Measurements from ENCODE around the gene HTR5A.

The HTR5A gene

GRCh38 chr7:155073922-155074321 lies 3.8 kb downstream of the HTR5A start:
- Histone ChIP-seq H3K27me3 (ENCODE audit: low read depth, low read length) (peaks cover 7% of the 10 kb centered on the region; the same call in 1 of the 2 replicates), H4K20me1 (ENCODE audit: insufficient read depth, low read length) (no peaks in the 10 kb centered on the region), H3K36me3 (replicated peaks; ENCODE audit: low read depth, low read length) (no peaks in the 10 kb centered on the region), H3K27ac (ENCODE audit: low read length) (no peak overlapping the region), H3K9me3 (ENCODE audit: insufficient read depth, low read length) (no peaks in the 10 kb centered on the region), H3K4me1 (ENCODE audit: low read length) (no peaks in the 10 kb centered on the region), H3K4me3 (ENCODE audit: low read length) (no peak overlapping the region), H3K79me2 (ENCODE audit: low read length) (no peaks in the 10 kb centered on the region), H3K9ac (ENCODE audit: low read length) (no peak overlapping the region), H2AFZ (ENCODE audit: low read depth, low read length) (no peak overlapping the region), H3K4me2 (ENCODE audit: low read length) (no peak overlapping the region)
- TF ChIP-seq CTCF (IDR thresholded peaks at IDR 0.05; ENCODE audit: low read depth, low read length) (no peak), EZH2phosphoT487 (IDR thresholded peaks at IDR 0.05; ENCODE audit: low read depth) (no peak)

GRCh38 chr7:155084021-155084420 lies 13.9 kb downstream of the HTR5A start:
- TF ChIP-seq CTCF (IDR thresholded peaks at IDR 0.05; ENCODE audit: low read depth, low read length) (no peak), EZH2phosphoT487 (IDR thresholded peaks at IDR 0.05; ENCODE audit: low read depth) (no peak)
- Histone ChIP-seq H3K27ac (ENCODE audit: low read length) (no peak overlapping the region), H3K9ac (ENCODE audit: low read length) (no peak overlapping the region), H3K36me3 (replicated peaks; ENCODE audit: low read depth, low read length) (no peaks in the 10 kb centered on the region), H3K4me3 (ENCODE audit: low read length) (no peak overlapping the region), H3K27me3 (ENCODE audit: low read depth, low read length) (peaks cover 22% of the 10 kb centered on the region; the same call in 1 of the 2 replicates), H3K4me2 (ENCODE audit: low read length) (no peak overlapping the region), H3K9me3 (ENCODE audit: insufficient read depth, low read length) (no peaks in the 10 kb centered on the region), H3K79me2 (ENCODE audit: low read length) (no peaks in the 10 kb centered on the region), H3K4me1 (ENCODE audit: low read length) (no peaks in the 10 kb centered on the region), H2AFZ (ENCODE audit: low read depth, low read length) (no peak overlapping the region), H4K20me1 (ENCODE audit: insufficient read depth, low read length) (no peaks in the 10 kb centered on the region)

- no peak overlapping the region for H3K27ac ChIP-seq (ENCODE audit: low read length)
- H3K4me3 ChIP-seq (ENCODE audit: low read length) = no peak overlapping the region
- H3K27me3 ChIP-seq (ENCODE audit: low read depth, low read length) = peaks cover 22% of the 10 kb centered on the region; the same call in 1 of the 2 replicates
- H4K20me1 ChIP-seq (ENCODE audit: insufficient read depth, low read length) = no peaks in the 10 kb centered on the region
- no peak overlapping the region for H3K9ac ChIP-seq (ENCODE audit: low read length)
- no peak overlapping the region for H2AFZ ChIP-seq (ENCODE audit: low read depth, low read length)
- no peak overlapping the region for H3K4me2 ChIP-seq (ENCODE audit: low read length)
- TF ChIP-seq EZH2phosphoT487 (IDR thresholded peaks at IDR 0.05; ENCODE audit: low read depth) (no peak), CTCF (IDR thresholded peaks at IDR 0.05; ENCODE audit: low read depth, low read length) (no peak)
- no peaks in the 10 kb centered on the region for H3K4me1 ChIP-seq (ENCODE audit: low read length)
- no peaks in the 10 kb centered on the region for H3K79me2 ChIP-seq (ENCODE audit: low read length)
- H3K9me3 ChIP-seq (ENCODE audit: insufficient read depth, low read length) = no peaks in the 10 kb centered on the region
- H3K36me3 ChIP-seq (replicated peaks; ENCODE audit: low read depth, low read length) = no peaks in the 10 kb centered on the region
Observed at GRCh38 chr7:155084969-155085368, 14.8 kb downstream of the HTR5A start.

GRCh38 chr7:155090684-155091083 lies 20.6 kb downstream of the HTR5A start:
- Histone ChIP-seq H2AFZ (ENCODE audit: low read depth, low read length) (no peak overlapping the region), H3K9ac (ENCODE audit: low read length) (no peak overlapping the region), H4K20me1 (ENCODE audit: insufficient read depth, low read length) (no peaks in the 10 kb centered on the region), H3K4me2 (ENCODE audit: low read length) (no peak overlapping the region), H3K36me3 (replicated peaks; ENCODE audit: low read depth, low read length) (no peaks in the 10 kb centered on the region), H3K4me1 (ENCODE audit: low read length) (0 out of 2 replicates have a peak, but pooled peaks cover 4% of the 10 kb centered on the region), H3K9me3 (ENCODE audit: insufficient read depth, low read length) (no peaks in the 10 kb centered on the region), H3K27ac (ENCODE audit: low read length) (no peak overlapping the region), H3K4me3 (ENCODE audit: low read length) (no peak overlapping the region), H3K27me3 (ENCODE audit: low read depth, low read length) (peaks cover 12% of the 10 kb centered on the region; the same call in 1 of the 2 replicates), H3K79me2 (ENCODE audit: low read length) (no peaks in the 10 kb centered on the region)
- TF ChIP-seq CTCF (IDR thresholded peaks at IDR 0.05; ENCODE audit: low read depth, low read length) = no peak
- no peak for TF ChIP-seq EZH2phosphoT487 (IDR thresholded peaks at IDR 0.05; ENCODE audit: low read depth)
